ENCODE measurements around the gene CDKN1C. TPM values are rescaled to one million over a fixed set of nuclear protein-coding genes. Genes with fewer than 3 reads are reported as not detected.

CDKN1C gene
- total RNA-seq, 1 donor from 2014 or later, result 34.8 TPM

GRCh38 chr11:2859699-2860037 is 25.9 kb downstream of the CDKN1C start:
- Histone ChIP-seq H3K27me3 (ENCODE audit: control insufficient read depth, insufficient read depth, low read length) (peaks cover 51% of the 10 kb centered on the region), H3K4me3 (ENCODE audit: low read depth, low read length) (no peak overlapping the region), H3K36me3 (ENCODE audit: control insufficient read depth, insufficient read depth, low read length) (no peaks in the 10 kb centered on the region)
- DNase-seq (ENCODE audit: low read depth), result no peak
- TF ChIP-seq CTCF (IDR thresholded peaks at IDR 0.05; ENCODE audit: insufficient read depth, low read length, poor library complexity, severe bottlenecking), result no peak

GRCh38 chr11:2858995-2859698 is 26.4 kb downstream of the CDKN1C start:
- TF ChIP-seq CTCF (IDR thresholded peaks at IDR 0.05; ENCODE audit: insufficient read depth, low read length, poor library complexity, severe bottlenecking), result no peak
- Histone ChIP-seq H3K36me3 (ENCODE audit: control insufficient read depth, insufficient read depth, low read length) (no peaks in the 10 kb centered on the region), H3K27me3 (ENCODE audit: control insufficient read depth, insufficient read depth, low read length) (peaks cover 47% of the 10 kb centered on the region), H3K4me3 (ENCODE audit: low read depth, low read length) (no peak overlapping the region)
- no peak for DNase-seq (ENCODE audit: low read depth)

- no peak for DNase-seq (ENCODE audit: low read depth)
- Histone ChIP-seq H3K27me3 (ENCODE audit: control insufficient read depth, insufficient read depth, low read length) (peaks cover 41% of the 10 kb centered on the region), H3K36me3 (ENCODE audit: control insufficient read depth, insufficient read depth, low read length) (no peaks in the 10 kb centered on the region), H3K4me3 (ENCODE audit: low read depth, low read length) (no peak overlapping the region)
- TF ChIP-seq CTCF (IDR thresholded peaks at IDR 0.05; ENCODE audit: insufficient read depth, low read length, poor library complexity, severe bottlenecking), result no peak
These were observed 27.7 kb downstream of the CDKN1C start for GRCh38 chr11:2857918-2858317.

- no peak for TF ChIP-seq CTCF (IDR thresholded peaks at IDR 0.05; ENCODE audit: insufficient read depth, low read length, poor library complexity, severe bottlenecking)
- no peak for DNase-seq (ENCODE audit: low read depth)
- Histone ChIP-seq H3K27me3 (ENCODE audit: control insufficient read depth, insufficient read depth, low read length) (peaks cover 36% of the 10 kb centered on the region), H3K36me3 (ENCODE audit: control insufficient read depth, insufficient read depth, low read length) (no peaks in the 10 kb centered on the region), H3K4me3 (ENCODE audit: low read depth, low read length) (no peak overlapping the region)
These were observed 28.3 kb downstream of the CDKN1C start for GRCh38 chr11:2857276-2857675.

- DNase-seq (ENCODE audit: low read depth), result no peak
- no peaks in the 10 kb centered on the region for H3K36me3 ChIP-seq (ENCODE audit: control insufficient read depth, insufficient read depth, low read length)
- H3K4me3 ChIP-seq (ENCODE audit: low read depth, low read length), result no peak overlapping the region
- H3K27me3 ChIP-seq (ENCODE audit: control insufficient read depth, insufficient read depth, low read length), result peaks cover 35% of the 10 kb centered on the region
- no peak for TF ChIP-seq CTCF (IDR thresholded peaks at IDR 0.05; ENCODE audit: insufficient read depth, low read length, poor library complexity, severe bottlenecking)
These were observed 30.4 kb downstream of the CDKN1C start for GRCh38 chr11:2855162-2855561.

GRCh38 chr11:2853997-2854560 is 31.5 kb downstream of the CDKN1C start:
- no peaks in the 10 kb centered on the region for H3K36me3 ChIP-seq (ENCODE audit: control insufficient read depth, insufficient read depth, low read length)
- no peak for TF ChIP-seq CTCF (IDR thresholded peaks at IDR 0.05; ENCODE audit: insufficient read depth, low read length, poor library complexity, severe bottlenecking)
- H3K4me3 ChIP-seq (ENCODE audit: low read depth, low read length), result no peak overlapping the region
- no peak for DNase-seq (ENCODE audit: low read depth)
- peaks cover 39% of the 10 kb centered on the region for H3K27me3 ChIP-seq (ENCODE audit: control insufficient read depth, insufficient read depth, low read length)

Data from kidney epithelial cell (primary cell).